Parathyroid adenoma (tissue), 2 donors: Measurements from ENCODE around the gene KRT73.

Experiments used
- H2AFZ ChIP-seq: fragments of 300-600 bp; sonication (generic); one replicate; pipeline ENCODE4 v1.7.0; 2017; ENCODE audit warnings: antibody characterized with exemption, mild to moderate bottlenecking
- H3K27ac ChIP-seq: fragments of 300-600 bp; sonication (generic); one replicate; pipeline ENCODE4 v1.7.0; 2017
- H3K27me3 ChIP-seq: fragments of 300-600 bp; sonication (generic); one replicate; pipeline ENCODE4 v1.7.0; 2017; ENCODE audit warnings: low read length; ENCODE audit not compliant: control insufficient read depth, insufficient read depth
- H3K36me3 ChIP-seq: fragments of 300-600 bp; sonication (generic); one replicate; pipeline ENCODE4 v1.7.0; 2017; ENCODE audit warnings: low read length; ENCODE audit not compliant: control insufficient read depth, insufficient read depth
- H3K4me1 ChIP-seq: fragments of 300-600 bp; sonication (generic); one replicate; pipeline ENCODE4 v1.7.0; 2017; ENCODE audit warnings: control low read depth
- H3K4me2 ChIP-seq: fragments of 300-600 bp; sonication (generic); one replicate; pipeline ENCODE4 v1.7.0; 2017; ENCODE audit warnings: low read length
- H3K4me3 ChIP-seq: fragments of 300-600 bp; sonication (generic); one replicate; pipeline ENCODE4 v1.7.0; 2017; ENCODE audit warnings: low read depth, low read length
- H3K79me2 ChIP-seq: fragments of 300-600 bp; sonication (generic); one replicate; pipeline ENCODE4 v1.7.0; 2017; ENCODE audit warnings: control low read depth
- H3K9ac ChIP-seq: fragments of 300-600 bp; sonication (generic); one replicate; pipeline ENCODE4 v1.7.0; 2017; ENCODE audit warnings: mild to moderate bottlenecking
- H3K9me3 ChIP-seq: fragments of 300-600 bp; sonication (generic); one replicate; pipeline ENCODE4 v1.7.0; 2017; ENCODE audit warnings: low read length; ENCODE audit not compliant: control insufficient read depth
- CTCF ChIP-seq: fragments of 300-600 bp; sonication (generic); IDR thresholded peaks from one replicate; pipeline ENCODE4 v1.7.0; 2017; ENCODE audit warnings: antibody characterized with exemption, mild to moderate bottlenecking
- donor health status: primary hyperparathyroidism.

KRT73 gene

GRCh38 chr12:52659395-52659794 lies 41.0 kb upstream of the KRT73 start:
- no peak for TF ChIP-seq CTCF
- Histone ChIP-seq H3K79me2 (no peaks in the 10 kb centered on the region), H2AFZ (no peak overlapping the region), H3K9ac (no peak overlapping the region), H3K9me3 (no peaks in the 10 kb centered on the region), H3K4me3 (no peak overlapping the region), H3K4me1 (no peaks in the 10 kb centered on the region), H3K4me2 (no peak overlapping the region), H3K36me3 (no peaks in the 10 kb centered on the region), H3K27ac (no peak overlapping the region), H3K27me3 (no peaks in the 10 kb centered on the region)

GRCh38 chr12:52658196-52658595 lies 39.8 kb upstream of the KRT73 start:
- no peak overlapping the region for H3K27ac ChIP-seq
- no peaks in the 10 kb centered on the region for H3K36me3 ChIP-seq
- H3K9me3 ChIP-seq = no peaks in the 10 kb centered on the region
- H2AFZ ChIP-seq = no peak overlapping the region
- no peak overlapping the region for H3K4me3 ChIP-seq
- H3K27me3 ChIP-seq = no peaks in the 10 kb centered on the region
- H3K9ac ChIP-seq = no peak overlapping the region
- no peak overlapping the region for H3K4me2 ChIP-seq
- no peaks in the 10 kb centered on the region for H3K4me1 ChIP-seq
- H3K79me2 ChIP-seq = no peaks in the 10 kb centered on the region
- TF ChIP-seq CTCF = no peak

GRCh38 chr12:52657250-52657902 lies 39.0 kb upstream of the KRT73 start:
- Histone ChIP-seq H3K36me3 (no peaks in the 10 kb centered on the region), H3K27ac (no peak overlapping the region), H2AFZ (no peak overlapping the region), H3K4me2 (no peak overlapping the region), H3K4me3 (no peak overlapping the region), H3K9ac (no peak overlapping the region), H3K4me1 (no peaks in the 10 kb centered on the region), H3K79me2 (no peaks in the 10 kb centered on the region), H3K27me3 (no peaks in the 10 kb centered on the region), H3K9me3 (no peaks in the 10 kb centered on the region)
- no peak for TF ChIP-seq CTCF

GRCh38 chr12:52656616-52657015 lies 38.3 kb upstream of the KRT73 start:
- H3K27ac ChIP-seq = no peak overlapping the region
- no peaks in the 10 kb centered on the region for H3K27me3 ChIP-seq
- H3K9me3 ChIP-seq = no peaks in the 10 kb centered on the region
- no peak overlapping the region for H2AFZ ChIP-seq
- no peaks in the 10 kb centered on the region for H3K4me1 ChIP-seq
- no peak for TF ChIP-seq CTCF
- H3K36me3 ChIP-seq = no peaks in the 10 kb centered on the region
- no peak overlapping the region for H3K4me2 ChIP-seq
- no peaks in the 10 kb centered on the region for H3K79me2 ChIP-seq
- H3K9ac ChIP-seq = no peak overlapping the region
- no peak overlapping the region for H3K4me3 ChIP-seq

GRCh38 chr12:52655720-52656124 lies 37.4 kb upstream of the KRT73 start:
- TF ChIP-seq CTCF = no peak
- no peaks in the 10 kb centered on the region for H3K9me3 ChIP-seq
- no peaks in the 10 kb centered on the region for H3K27me3 ChIP-seq
- H3K27ac ChIP-seq = no peak overlapping the region
- H3K9ac ChIP-seq = no peak overlapping the region
- no peaks in the 10 kb centered on the region for H3K79me2 ChIP-seq
- H3K36me3 ChIP-seq = no peaks in the 10 kb centered on the region
- no peak overlapping the region for H3K4me2 ChIP-seq
- no peaks in the 10 kb centered on the region for H3K4me1 ChIP-seq
- no peak overlapping the region for H3K4me3 ChIP-seq
- H2AFZ ChIP-seq = no peak overlapping the region
